Measurements from ENCODE around the gene ASCL4.

ASCL4 gene

GRCh38 chr12:107779077-107779831, 4.8 kb downstream of the ASCL4 start:
- DNase-seq (ENCODE audit: low read depth), result no peak
- Histone ChIP-seq H3K36me3 (ENCODE audit: control insufficient read depth, insufficient read depth, low read length, severe bottlenecking) (no peaks in the 10 kb centered on the region), H3K4me1 (ENCODE audit: control insufficient read depth, insufficient read depth, low read length) (no peaks in the 10 kb centered on the region), H3K9me3 (ENCODE audit: control insufficient read depth, low read length) (no peaks in the 10 kb centered on the region), H3K27me3 (replicated peaks; ENCODE audit: control insufficient read depth, insufficient read depth, low read length) (peaks cover 41% of the 10 kb centered on the region), H3K9ac (ENCODE audit: low read length) (no peak overlapping the region), H3K4me3 (ENCODE audit: low read length) (no peak overlapping the region)

GRCh38 chr12:107780298-107780697, 5.8 kb downstream of the ASCL4 start:
- H3K4me1 ChIP-seq (ENCODE audit: control insufficient read depth, insufficient read depth, low read length), result no peaks in the 10 kb centered on the region
- no peak for DNase-seq (ENCODE audit: low read depth)
- peaks cover 31% of the 10 kb centered on the region for H3K27me3 ChIP-seq (replicated peaks; ENCODE audit: control insufficient read depth, insufficient read depth, low read length)

GRCh38 chr12:107782067-107782466, 7.6 kb downstream of the ASCL4 start:
- Histone ChIP-seq H3K36me3 (ENCODE audit: control insufficient read depth, insufficient read depth, low read length, severe bottlenecking) (no peaks in the 10 kb centered on the region), H3K9ac (ENCODE audit: low read length) (no peak overlapping the region), H3K4me3 (ENCODE audit: low read length) (no peak overlapping the region), H3K4me1 (ENCODE audit: control insufficient read depth, insufficient read depth, low read length) (no peaks in the 10 kb centered on the region), H3K27me3 (replicated peaks; ENCODE audit: control insufficient read depth, insufficient read depth, low read length) (peaks cover 19% of the 10 kb centered on the region), H3K9me3 (ENCODE audit: control insufficient read depth, low read length) (no peaks in the 10 kb centered on the region)
- DNase-seq (ENCODE audit: low read depth), result no peak

More at GRCh38 chr12:107780298-107780697, 5.8 kb downstream of the ASCL4 start:
- Histone ChIP-seq H3K9me3 (ENCODE audit: control insufficient read depth, low read length) (no peaks in the 10 kb centered on the region), H3K4me3 (ENCODE audit: low read length) (no peak overlapping the region), H3K9ac (ENCODE audit: low read length) (no peak overlapping the region), H3K36me3 (ENCODE audit: control insufficient read depth, insufficient read depth, low read length, severe bottlenecking) (no peaks in the 10 kb centered on the region)

- Histone ChIP-seq H3K4me3 (ENCODE audit: low read length) (no peak overlapping the region), H3K9me3 (ENCODE audit: control insufficient read depth, low read length) (no peaks in the 10 kb centered on the region), H3K36me3 (ENCODE audit: control insufficient read depth, insufficient read depth, low read length, severe bottlenecking) (no peaks in the 10 kb centered on the region), H3K4me1 (ENCODE audit: control insufficient read depth, insufficient read depth, low read length) (no peaks in the 10 kb centered on the region), H3K27me3 (replicated peaks; ENCODE audit: control insufficient read depth, insufficient read depth, low read length) (peaks cover 19% of the 10 kb centered on the region), H3K9ac (ENCODE audit: low read length) (no peak overlapping the region)
- DNase-seq (ENCODE audit: low read depth), result no peak
These were observed 9.2 kb downstream of the ASCL4 start for GRCh38 chr12:107783406-107784376.

GRCh38 chr12:107788281-107788680, 13.8 kb downstream of the ASCL4 start:
- Histone ChIP-seq H3K9ac (ENCODE audit: low read length) (no peak overlapping the region), H3K9me3 (ENCODE audit: control insufficient read depth, low read length) (peaks cover 2% of the 10 kb centered on the region), H3K36me3 (ENCODE audit: control insufficient read depth, insufficient read depth, low read length, severe bottlenecking) (no peaks in the 10 kb centered on the region), H3K4me1 (ENCODE audit: control insufficient read depth, insufficient read depth, low read length) (no peaks in the 10 kb centered on the region), H3K27me3 (replicated peaks; ENCODE audit: control insufficient read depth, insufficient read depth, low read length) (peaks cover 13% of the 10 kb centered on the region), H3K4me3 (ENCODE audit: low read length) (no peak overlapping the region)
- DNase-seq (ENCODE audit: low read depth), result no peak

GRCh38 chr12:107788690-107789458, 14.4 kb downstream of the ASCL4 start:
- Histone ChIP-seq H3K4me1 (ENCODE audit: control insufficient read depth, insufficient read depth, low read length) (no peaks in the 10 kb centered on the region), H3K27me3 (replicated peaks; ENCODE audit: control insufficient read depth, insufficient read depth, low read length) (peaks cover 13% of the 10 kb centered on the region), H3K4me3 (ENCODE audit: low read length) (no peak overlapping the region), H3K36me3 (ENCODE audit: control insufficient read depth, insufficient read depth, low read length, severe bottlenecking) (no peaks in the 10 kb centered on the region), H3K9ac (ENCODE audit: low read length) (no peak overlapping the region), H3K9me3 (ENCODE audit: control insufficient read depth, low read length) (peaks cover 2% of the 10 kb centered on the region)
- DNase-seq (ENCODE audit: low read depth), result no peak

GRCh38 chr12:107791465-107792089, 17.1 kb downstream of the ASCL4 start:
- no peak for DNase-seq (ENCODE audit: low read depth)
- no peak overlapping the region for H3K4me3 ChIP-seq (ENCODE audit: low read length)
- H3K9ac ChIP-seq (ENCODE audit: low read length), result no peak overlapping the region
- H3K27me3 ChIP-seq (replicated peaks; ENCODE audit: control insufficient read depth, insufficient read depth, low read length), result peaks cover 23% of the 10 kb centered on the region
- H3K9me3 ChIP-seq (ENCODE audit: control insufficient read depth, low read length), result peaks cover 2% of the 10 kb centered on the region
- H3K36me3 ChIP-seq (ENCODE audit: control insufficient read depth, insufficient read depth, low read length, severe bottlenecking), result no peaks in the 10 kb centered on the region
- H3K4me1 ChIP-seq (ENCODE audit: control insufficient read depth, insufficient read depth, low read length), result no peaks in the 10 kb centered on the region

- H3K9ac ChIP-seq (ENCODE audit: low read length), result no peak overlapping the region
- H3K9me3 ChIP-seq (ENCODE audit: control insufficient read depth, low read length), result peaks cover 2% of the 10 kb centered on the region
- peaks cover 13% of the 10 kb centered on the region for H3K27me3 ChIP-seq (replicated peaks; ENCODE audit: control insufficient read depth, insufficient read depth, low read length)
- H3K4me3 ChIP-seq (ENCODE audit: low read length), result no peak overlapping the region
- no peak for DNase-seq (ENCODE audit: low read depth)
- no peaks in the 10 kb centered on the region for H3K4me1 ChIP-seq (ENCODE audit: control insufficient read depth, insufficient read depth, low read length)
- H3K36me3 ChIP-seq (ENCODE audit: control insufficient read depth, insufficient read depth, low read length, severe bottlenecking), result no peaks in the 10 kb centered on the region
These were observed 19.9 kb downstream of the ASCL4 start for GRCh38 chr12:107794451-107794850.

GRCh38 chr12:107798580-107798979, 24.1 kb downstream of the ASCL4 start:
- Histone ChIP-seq H3K4me1 (ENCODE audit: control insufficient read depth, insufficient read depth, low read length) (no peaks in the 10 kb centered on the region), H3K27me3 (replicated peaks; ENCODE audit: control insufficient read depth, insufficient read depth, low read length) (peaks cover 14% of the 10 kb centered on the region), H3K9ac (ENCODE audit: low read length) (no peak overlapping the region), H3K36me3 (ENCODE audit: control insufficient read depth, insufficient read depth, low read length, severe bottlenecking) (no peaks in the 10 kb centered on the region), H3K9me3 (ENCODE audit: control insufficient read depth, low read length) (no peaks in the 10 kb centered on the region), H3K4me3 (ENCODE audit: low read length) (no peak overlapping the region)
- DNase-seq (ENCODE audit: low read depth), result no peak

GRCh38 chr12:107801150-107801549, 26.6 kb downstream of the ASCL4 start:
- Histone ChIP-seq H3K9me3 (ENCODE audit: control insufficient read depth, low read length) (no peaks in the 10 kb centered on the region), H3K27me3 (replicated peaks; ENCODE audit: control insufficient read depth, insufficient read depth, low read length) (peaks cover 3% of the 10 kb centered on the region), H3K4me3 (ENCODE audit: low read length) (no peak overlapping the region), H3K36me3 (ENCODE audit: control insufficient read depth, insufficient read depth, low read length, severe bottlenecking) (no peaks in the 10 kb centered on the region), H3K4me1 (ENCODE audit: control insufficient read depth, insufficient read depth, low read length) (no peaks in the 10 kb centered on the region), H3K9ac (ENCODE audit: low read length) (no peak overlapping the region)
- peak; percentile 4 for DNase-seq (ENCODE audit: low read depth)

Data from adipocyte (in vitro differentiated cells).